ENCODE measurements around the gene AGTR1.

Gene AGTR1

GRCh38 chr3:148790851-148791735 lies 93.4 kb downstream of the AGTR1 start:
- Histone ChIP-seq H3K79me2 (ENCODE audit: insufficient read depth, low read length) (no peaks in the 10 kb centered on the region), H3K27me3 (ENCODE audit: insufficient read depth, low read length) (no peaks in the 10 kb centered on the region; the same call in 1 of the 2 replicates), H3K36me3 (ENCODE audit: insufficient read depth, low read length) (no peaks in the 10 kb centered on the region), H3K27ac (ENCODE audit: low read depth, low read length, poor library complexity, severe bottlenecking) (no peak overlapping the region), H3K4me3 (ENCODE audit: low read depth, low read length, poor library complexity, severe bottlenecking) (no peak overlapping the region), H3K4me2 (ENCODE audit: low read length) (no peak overlapping the region), H3K4me1 (ENCODE audit: insufficient read depth, low read length, severe bottlenecking) (no peaks in the 10 kb centered on the region), H3F3A (ENCODE audit: insufficient read depth, low read length) (no peaks in the 10 kb centered on the region), H2AFZ (ENCODE audit: low read length) (no peak overlapping the region), H4K20me1 (ENCODE audit: insufficient read depth, low read length) (no peaks in the 10 kb centered on the region), H3K9ac (ENCODE audit: low read length) (no peak overlapping the region), H3K9me2 (ENCODE audit: low read depth, low read length) (no peaks in the 10 kb centered on the region), H3K9me3 (ENCODE audit: low read length) (no peaks in the 10 kb centered on the region)
- TF ChIP-seq CTCF (IDR thresholded peaks at IDR 0.05; ENCODE audit: low read length) (no peak), EZH2 (IDR thresholded peaks at IDR 0.05; ENCODE audit: borderline replicate concordance, low read length) (no peak)

GRCh38 chr3:148791920-148792319 lies 94.2 kb downstream of the AGTR1 start:
- Histone ChIP-seq H4K20me1 (ENCODE audit: insufficient read depth, low read length) (no peaks in the 10 kb centered on the region), H3K4me1 (ENCODE audit: insufficient read depth, low read length, severe bottlenecking) (no peaks in the 10 kb centered on the region), H3K27ac (ENCODE audit: low read depth, low read length, poor library complexity, severe bottlenecking) (no peak overlapping the region), H3F3A (ENCODE audit: insufficient read depth, low read length) (no peaks in the 10 kb centered on the region), H2AFZ (ENCODE audit: low read length) (no peak overlapping the region), H3K9me3 (ENCODE audit: low read length) (no peaks in the 10 kb centered on the region), H3K36me3 (ENCODE audit: insufficient read depth, low read length) (no peaks in the 10 kb centered on the region), H3K4me2 (ENCODE audit: low read length) (no peak overlapping the region), H3K4me3 (ENCODE audit: low read depth, low read length, poor library complexity, severe bottlenecking) (no peak overlapping the region), H3K79me2 (ENCODE audit: insufficient read depth, low read length) (no peaks in the 10 kb centered on the region), H3K27me3 (ENCODE audit: insufficient read depth, low read length) (no peaks in the 10 kb centered on the region; the same call in 1 of the 2 replicates), H3K9me2 (ENCODE audit: low read depth, low read length) (no peaks in the 10 kb centered on the region), H3K9ac (ENCODE audit: low read length) (no peak overlapping the region)
- TF ChIP-seq EZH2 (IDR thresholded peaks at IDR 0.05; ENCODE audit: borderline replicate concordance, low read length) (no peak), CTCF (IDR thresholded peaks at IDR 0.05; ENCODE audit: low read length) (no peak)

- H3K36me3 ChIP-seq (ENCODE audit: insufficient read depth, low read length), result no peaks in the 10 kb centered on the region
- H3K9me2 ChIP-seq (ENCODE audit: low read depth, low read length), result no peaks in the 10 kb centered on the region
- H2AFZ ChIP-seq (ENCODE audit: low read length), result no peak overlapping the region
- H3K4me1 ChIP-seq (ENCODE audit: insufficient read depth, low read length, severe bottlenecking), result no peaks in the 10 kb centered on the region
- TF ChIP-seq EZH2 (IDR thresholded peaks at IDR 0.05; ENCODE audit: borderline replicate concordance, low read length), result no peak
- TF ChIP-seq CTCF (IDR thresholded peaks at IDR 0.05; ENCODE audit: low read length), result no peak
- H3F3A ChIP-seq (ENCODE audit: insufficient read depth, low read length), result no peaks in the 10 kb centered on the region
- H3K4me2 ChIP-seq (ENCODE audit: low read length), result no peak overlapping the region
- H3K27ac ChIP-seq (ENCODE audit: low read depth, low read length, poor library complexity, severe bottlenecking), result no peak overlapping the region
- no peaks in the 10 kb centered on the region for H4K20me1 ChIP-seq (ENCODE audit: insufficient read depth, low read length)
- H3K79me2 ChIP-seq (ENCODE audit: insufficient read depth, low read length), result no peaks in the 10 kb centered on the region
- H3K4me3 ChIP-seq (ENCODE audit: low read depth, low read length, poor library complexity, severe bottlenecking), result no peak overlapping the region
- no peak overlapping the region for H3K9ac ChIP-seq (ENCODE audit: low read length)
- no peaks in the 10 kb centered on the region for H3K9me3 ChIP-seq (ENCODE audit: low read length)
- H3K27me3 ChIP-seq (ENCODE audit: insufficient read depth, low read length), result no peaks in the 10 kb centered on the region; the same call in 1 of the 2 replicates
Observed at GRCh38 chr3:148792516-148792915, 94.8 kb downstream of the AGTR1 start.

All from OCI-LY1 (cell line).